ENCODE measurements around the gene MND1.

The MND1 gene

DNA sequence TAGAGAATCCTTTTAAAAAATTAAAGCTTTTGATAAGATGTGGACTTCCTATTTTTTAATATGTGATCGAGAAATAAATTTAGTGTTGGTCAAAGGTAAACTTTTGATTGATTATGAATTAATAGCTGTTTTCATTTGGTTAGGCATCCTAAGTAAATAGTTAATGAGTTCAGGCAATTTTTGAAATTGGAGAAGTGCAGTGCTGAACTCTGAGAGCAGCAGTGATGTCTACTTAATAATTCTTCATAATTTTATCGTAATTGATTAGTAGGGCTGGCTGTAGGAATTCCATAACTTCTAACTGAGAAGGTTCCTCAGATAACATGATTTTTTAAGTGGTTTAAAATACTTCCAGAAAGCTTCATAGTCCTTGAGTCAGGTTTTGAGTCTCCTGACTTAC is 1.5 kb downstream of the MND1 start:
- no peak for DNase-seq (ENCODE audit: extremely low read depth in 1 of 2, low read depth in 1 of 2)

DNA sequence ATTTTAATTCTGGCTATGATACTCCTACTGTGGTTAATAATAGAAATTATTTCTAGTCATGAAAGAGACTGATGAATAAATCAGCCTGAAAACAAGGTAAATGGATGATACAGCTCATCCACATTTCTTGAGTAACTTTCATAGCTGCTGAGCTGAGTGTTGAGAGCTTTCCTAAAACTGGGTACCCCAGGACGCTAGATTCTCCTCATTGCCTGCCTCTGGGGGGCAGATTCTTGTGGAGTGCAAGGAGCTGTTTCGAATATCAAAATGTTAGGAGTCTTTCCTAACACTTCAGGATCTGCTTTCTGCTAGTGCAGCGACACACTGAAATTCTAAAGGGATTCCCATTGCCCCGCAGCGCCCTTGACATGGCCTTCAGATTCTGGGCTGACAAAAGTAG is 2.1 kb downstream of the MND1 start:
- DNase-seq (ENCODE audit: extremely low read depth in 1 of 2, low read depth in 1 of 2): no peak

DNA sequence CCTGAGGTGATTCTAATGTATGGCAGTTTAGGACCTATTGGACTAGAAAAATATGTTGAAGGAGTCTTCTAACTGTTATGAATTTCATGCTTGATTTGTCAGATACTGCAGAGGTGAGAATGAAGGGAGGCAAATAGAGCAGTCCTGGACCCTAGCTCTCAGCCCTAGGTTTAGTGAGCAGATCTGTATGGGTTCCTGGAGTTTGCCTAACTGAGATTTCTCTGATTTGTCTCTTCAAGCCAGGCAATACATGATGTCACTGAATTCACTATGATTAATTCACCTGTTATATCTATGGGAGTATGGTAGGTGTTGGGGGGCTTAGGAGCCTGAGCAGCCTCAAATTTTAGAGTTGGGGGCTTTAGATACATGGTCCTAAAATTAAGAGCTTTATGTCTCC is 2.6 kb downstream of the MND1 start:
- no peak for DNase-seq (ENCODE audit: extremely low read depth in 1 of 2, low read depth in 1 of 2)

DNA sequence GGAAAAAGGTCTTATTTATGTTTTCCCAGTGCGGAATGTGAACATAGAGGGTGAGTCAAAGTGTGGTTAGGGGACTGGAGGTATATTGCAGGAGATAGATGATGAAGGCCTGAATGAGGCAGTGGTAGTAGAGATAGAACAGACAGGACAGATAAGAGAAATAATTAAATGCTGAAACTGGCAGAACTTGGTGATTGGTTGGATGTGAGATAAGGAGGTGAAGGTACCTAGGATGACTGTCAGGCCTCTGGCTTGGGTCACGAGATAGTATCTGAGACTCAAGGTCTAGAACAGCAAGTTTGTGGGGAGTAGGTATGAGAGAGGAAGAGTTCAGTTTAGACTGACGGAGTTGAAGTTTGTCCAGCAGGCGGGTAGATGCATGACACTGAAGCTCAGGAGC is 3.5 kb downstream of the MND1 start:
- no peak for DNase-seq (ENCODE audit: extremely low read depth in 1 of 2, low read depth in 1 of 2)

DNA sequence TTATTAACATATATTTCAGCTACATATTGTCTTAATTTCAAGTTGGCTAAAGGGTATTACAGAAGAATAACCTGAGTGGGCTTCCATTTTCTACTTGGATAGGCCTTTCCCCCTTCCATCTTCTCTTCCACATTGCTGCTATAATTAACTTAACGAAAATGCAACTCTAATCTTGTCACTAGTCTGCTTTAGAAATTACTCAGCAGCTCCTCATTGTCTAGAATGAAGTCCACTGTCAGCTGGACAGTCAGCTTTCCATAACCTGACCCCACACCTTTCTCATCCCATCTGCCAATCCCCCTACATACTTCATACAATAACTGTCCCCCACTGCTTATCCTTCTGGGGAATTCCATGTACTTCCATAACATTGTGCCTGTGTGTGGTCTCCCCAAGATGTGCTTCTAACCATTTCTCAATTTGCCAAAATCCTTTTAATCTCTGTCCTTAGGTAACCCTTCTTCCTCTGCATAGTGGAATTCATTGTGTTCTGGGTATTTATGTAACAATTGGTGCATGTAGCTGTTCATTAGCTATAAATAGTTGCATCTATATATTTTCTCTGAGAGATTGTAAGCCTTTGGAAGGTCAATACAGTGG is 4.8 kb downstream of the MND1 start:
- no peak for DNase-seq (ENCODE audit: extremely low read depth in 1 of 2, low read depth in 1 of 2)

DNA sequence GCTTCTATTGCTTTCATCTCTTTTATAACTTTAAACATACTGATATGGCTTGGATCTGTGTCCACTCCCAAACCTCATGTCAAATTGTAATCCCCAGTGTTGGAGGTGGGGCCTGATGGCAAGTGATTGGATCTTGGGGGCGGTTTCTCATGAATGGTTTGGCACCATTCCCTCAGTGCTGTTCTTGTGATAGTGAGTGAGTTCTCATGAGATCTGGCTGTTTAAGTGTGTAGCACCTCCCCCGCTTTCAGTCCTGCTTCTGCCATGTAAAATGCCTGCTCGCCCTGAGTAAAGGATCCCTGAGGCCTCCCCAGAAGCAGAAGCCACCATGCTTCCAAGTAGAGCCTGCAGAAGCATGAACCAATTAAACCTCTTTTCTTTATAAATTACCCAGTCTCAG is 17.7 kb downstream of the MND1 start:
- DNase-seq (ENCODE audit: extremely low read depth in 1 of 2, low read depth in 1 of 2): no peak

DNA sequence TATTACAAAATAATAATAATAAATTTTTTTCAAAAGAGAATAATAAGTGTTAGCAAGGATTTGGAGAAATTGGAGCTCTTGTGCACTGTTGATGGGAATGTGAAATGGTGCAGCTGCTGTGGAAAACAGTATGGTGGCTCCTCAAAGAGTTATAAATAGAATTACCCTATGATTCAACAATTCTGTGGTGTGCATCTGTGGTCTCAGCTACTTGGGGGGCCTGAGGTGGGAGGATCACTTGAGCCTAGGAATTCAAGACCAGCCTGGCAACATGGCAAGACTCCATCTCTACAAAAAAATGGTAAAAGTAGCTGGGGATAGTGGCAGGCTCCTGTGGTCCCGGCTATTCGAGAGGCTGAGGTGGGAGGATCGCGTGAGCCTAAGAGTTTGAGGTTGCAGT is 19.6 kb downstream of the MND1 start:
- no peak for DNase-seq (ENCODE audit: extremely low read depth in 1 of 2, low read depth in 1 of 2)

DNA sequence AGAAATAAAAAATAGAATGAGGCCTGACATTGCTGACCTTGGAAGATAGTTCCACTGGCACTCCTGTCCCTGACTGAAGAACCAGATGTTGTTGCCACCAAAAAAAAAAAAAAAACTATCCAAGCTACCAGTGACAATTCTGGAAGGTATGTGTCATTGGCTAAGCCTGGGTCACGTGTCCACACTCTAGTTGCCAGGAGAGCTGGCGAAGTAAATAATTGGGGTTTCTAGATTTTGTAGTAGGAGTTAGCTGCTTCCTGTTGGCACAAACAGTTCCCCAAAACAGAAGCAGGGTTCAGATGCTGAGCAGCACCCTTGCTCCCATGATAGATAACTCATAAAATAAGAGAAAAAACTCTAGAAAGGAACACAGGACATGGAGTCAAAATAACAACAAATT is 20.5 kb downstream of the MND1 start:
- no peak for DNase-seq (ENCODE audit: extremely low read depth in 1 of 2, low read depth in 1 of 2)

DNA sequence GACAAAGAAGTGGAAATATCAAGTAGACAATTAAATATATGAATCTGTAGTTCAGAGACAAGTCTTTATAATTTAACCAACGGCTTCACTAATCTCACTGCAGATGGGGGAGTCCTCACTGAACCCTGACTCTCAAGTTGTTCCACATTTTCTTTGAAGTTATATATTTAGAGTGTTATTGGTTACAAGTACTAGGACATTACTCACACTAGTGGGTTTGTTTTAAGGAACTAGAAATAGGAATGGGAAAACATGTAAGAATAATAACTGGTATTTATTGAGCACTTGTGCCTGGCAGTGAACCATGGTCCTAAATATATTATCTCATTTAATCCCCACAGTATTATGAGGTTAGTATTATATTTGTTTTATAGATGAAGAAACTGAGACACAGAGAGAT is 22.0 kb downstream of the MND1 start:
- no peak for DNase-seq (ENCODE audit: extremely low read depth in 1 of 2, low read depth in 1 of 2)

DNA sequence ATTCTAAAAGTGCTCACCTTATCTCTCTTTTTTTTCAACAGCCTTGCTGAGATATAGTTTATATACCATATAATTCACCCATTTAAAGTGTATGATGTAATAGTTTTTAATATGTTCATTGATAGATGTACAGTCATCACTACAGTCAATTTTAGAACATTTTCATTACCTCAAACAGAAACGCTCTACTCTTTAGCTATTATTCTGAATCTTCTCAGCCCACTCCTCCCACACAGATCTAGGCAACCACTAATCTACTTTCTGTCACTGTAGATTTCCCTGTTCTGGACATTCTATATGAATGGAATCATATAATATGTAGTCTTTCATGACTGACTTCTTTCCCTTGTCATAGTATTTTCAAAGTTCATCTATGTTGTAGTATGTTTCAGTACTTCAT is 22.6 kb downstream of the MND1 start:
- no peak for DNase-seq (ENCODE audit: extremely low read depth in 1 of 2, low read depth in 1 of 2)

DNA sequence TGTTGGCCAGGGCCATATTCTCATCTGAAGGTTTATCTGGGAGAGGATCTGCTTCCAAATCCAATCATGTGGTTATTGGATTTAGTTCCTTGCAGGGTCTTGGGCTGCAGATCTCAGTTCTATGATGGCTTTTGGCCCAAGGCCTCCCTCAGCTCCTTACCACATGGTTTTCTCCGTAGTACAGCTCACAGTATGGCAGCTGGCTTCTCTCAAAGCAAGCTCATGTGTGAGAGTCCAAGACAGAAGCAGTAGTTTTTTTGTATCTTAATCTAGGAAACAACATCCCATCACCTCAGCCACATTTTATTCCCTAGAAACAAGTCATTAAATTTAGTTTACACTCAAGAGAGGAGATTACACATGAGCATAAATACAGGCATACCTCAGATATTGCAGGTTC is 24.5 kb downstream of the MND1 start:
- no peak for DNase-seq (ENCODE audit: extremely low read depth in 1 of 2, low read depth in 1 of 2)

DNA sequence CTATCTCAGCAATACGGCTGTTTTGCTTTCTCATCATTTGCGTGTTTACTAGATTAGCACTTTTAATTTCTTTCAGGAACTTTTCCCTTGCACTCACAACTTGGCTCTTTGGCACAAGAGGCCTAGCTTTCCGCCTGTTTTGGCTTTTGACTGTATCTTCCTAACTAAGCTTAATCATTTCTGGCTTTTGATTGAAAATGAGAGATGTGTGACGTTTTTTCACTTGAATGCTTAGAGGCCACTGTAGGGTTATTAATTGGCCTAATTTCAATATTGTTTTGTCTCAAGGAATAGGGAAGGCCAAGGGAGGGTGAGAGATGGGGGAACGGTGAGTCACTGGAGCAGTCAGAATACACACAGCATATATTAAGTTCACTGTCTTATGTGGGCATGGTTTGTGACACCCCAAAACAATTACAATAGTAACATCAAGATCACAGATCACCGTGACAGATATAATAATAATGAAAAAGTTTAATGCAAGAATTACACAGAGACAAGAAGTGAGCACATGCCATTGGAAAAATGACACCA is 27.3 kb downstream of the MND1 start:
- no peak for DNase-seq (ENCODE audit: extremely low read depth in 1 of 2, low read depth in 1 of 2)

DNA sequence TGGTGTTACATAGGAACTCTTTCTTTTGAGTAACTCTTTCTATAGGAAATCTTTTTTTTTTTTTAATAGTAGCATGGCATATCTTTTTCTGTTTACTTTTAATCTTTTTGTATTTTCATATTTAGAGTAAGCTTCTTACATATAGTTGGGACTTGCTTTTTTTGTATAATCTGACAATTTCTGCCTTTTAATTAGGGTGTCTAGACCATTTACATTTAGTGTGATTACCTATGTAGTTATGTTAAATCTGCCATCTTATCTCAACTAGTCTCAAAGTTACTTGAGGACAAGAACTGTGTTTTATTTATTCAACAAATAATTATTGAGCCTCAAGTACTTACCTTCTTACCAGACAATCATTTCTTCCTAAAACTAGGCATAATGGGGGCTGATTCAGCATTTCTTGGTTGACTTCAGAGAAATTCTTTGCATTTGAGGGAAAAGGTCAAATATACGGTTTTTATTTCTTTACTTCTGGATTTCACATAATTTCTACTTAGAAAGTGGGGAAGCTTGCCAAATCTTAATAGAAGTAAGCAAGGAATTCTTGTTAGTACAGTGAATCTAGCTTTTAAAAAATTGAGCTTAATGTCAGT is 28.6 kb downstream of the MND1 start:
- no peak for DNase-seq (ENCODE audit: extremely low read depth in 1 of 2, low read depth in 1 of 2)

DNA sequence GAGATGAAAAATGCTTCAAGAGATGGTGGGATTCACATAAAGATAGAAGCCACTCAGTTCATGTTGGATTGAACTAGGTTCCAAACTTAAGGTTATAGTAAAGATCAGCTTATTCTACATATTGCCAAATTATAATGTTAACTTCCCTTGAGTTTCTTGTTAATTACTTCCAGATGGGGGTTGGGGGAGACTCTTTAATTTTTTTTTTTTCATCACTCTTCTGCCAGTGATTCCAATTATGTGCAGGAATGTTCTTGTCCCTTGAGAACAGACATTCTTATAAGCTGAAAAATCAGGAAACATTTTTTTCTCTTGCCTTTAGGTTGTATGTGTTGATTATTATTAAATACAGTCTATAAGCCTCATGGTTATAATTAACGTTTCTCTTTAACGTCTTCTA is 30.0 kb downstream of the MND1 start:
- DNase-seq (ENCODE audit: extremely low read depth in 1 of 2, low read depth in 1 of 2): no peak

DNA sequence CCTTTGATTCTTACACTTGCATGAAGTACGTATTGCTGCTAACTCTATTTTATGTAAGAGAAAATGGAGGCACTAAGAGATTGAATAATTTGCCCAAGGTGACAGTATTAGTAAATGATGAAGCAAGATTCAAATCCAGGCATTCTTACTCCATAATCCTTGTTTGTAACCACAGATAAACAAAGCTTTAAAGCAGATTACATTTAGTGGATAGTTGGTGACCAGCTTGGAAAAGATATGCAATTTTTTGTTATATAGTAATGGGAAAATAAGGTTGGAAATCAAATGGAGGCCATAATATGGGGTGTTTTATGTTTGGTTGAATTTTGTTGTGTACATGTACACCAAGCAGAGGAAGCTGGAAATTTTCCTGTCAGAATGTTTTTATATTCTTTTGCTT is 30.8 kb downstream of the MND1 start:
- DNase-seq (ENCODE audit: extremely low read depth in 1 of 2, low read depth in 1 of 2): no peak

DNA sequence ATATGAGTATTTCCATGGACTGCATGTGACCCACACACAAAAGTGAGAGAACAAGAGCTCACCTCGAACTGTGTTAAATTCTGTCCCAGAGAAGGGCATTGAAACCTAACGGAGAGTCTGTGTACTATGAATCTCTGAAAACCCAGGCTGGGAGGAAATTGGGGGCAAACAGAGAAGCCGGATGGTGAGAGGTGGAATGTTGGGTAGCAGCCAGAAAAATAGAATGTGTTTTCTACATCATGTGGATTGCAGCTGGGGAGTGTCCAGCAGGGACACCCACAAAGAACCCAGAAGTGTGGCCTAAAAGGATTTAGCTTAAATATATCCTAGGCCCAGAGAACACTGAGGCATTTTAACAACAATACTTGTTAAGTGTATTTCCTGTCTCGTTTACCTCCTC is 38.6 kb downstream of the MND1 start:
- no peak for DNase-seq (ENCODE audit: extremely low read depth in 1 of 2, low read depth in 1 of 2)

DNA sequence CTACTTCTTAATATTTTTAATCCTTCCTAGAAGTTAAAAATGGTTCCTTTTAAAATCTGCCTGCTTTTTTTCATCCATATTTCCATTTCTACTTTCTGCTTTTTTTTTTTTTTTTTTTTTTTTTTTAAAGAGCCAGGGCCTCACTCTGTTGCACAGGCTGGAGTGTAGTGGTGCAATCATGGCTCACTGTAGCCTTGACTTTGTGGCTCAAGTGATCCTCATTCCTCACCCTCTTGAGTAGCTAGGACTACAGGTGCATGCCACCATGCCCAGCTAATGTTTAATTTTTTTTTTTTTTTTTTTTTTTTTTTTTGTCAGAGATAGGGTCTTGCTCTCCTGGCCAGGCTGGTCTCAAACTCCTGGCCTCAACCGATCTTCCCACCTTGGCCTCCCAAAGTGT is 39.7 kb downstream of the MND1 start:
- no peak for DNase-seq (ENCODE audit: extremely low read depth in 1 of 2, low read depth in 1 of 2)

DNA sequence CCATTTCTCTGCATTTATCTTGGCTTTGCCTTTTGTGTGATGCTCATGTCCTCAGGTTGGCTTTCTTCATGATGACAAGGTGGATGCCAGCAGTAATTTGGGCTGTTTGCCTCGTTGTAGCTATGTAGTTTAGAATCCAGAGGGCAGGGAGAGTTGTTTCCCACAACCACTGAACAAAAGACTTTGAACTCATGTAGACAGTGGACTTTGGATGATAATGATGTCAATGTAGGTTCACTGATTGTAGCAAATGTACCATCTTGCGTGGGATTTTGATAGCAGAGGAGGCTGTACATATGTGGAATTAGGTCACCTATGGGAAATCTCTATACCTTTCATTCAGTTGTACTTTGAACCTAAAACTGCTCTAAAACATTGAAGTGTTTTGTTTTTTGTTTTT is 41.3 kb downstream of the MND1 start:
- DNase-seq (ENCODE audit: extremely low read depth in 1 of 2, low read depth in 1 of 2): no peak

DNA sequence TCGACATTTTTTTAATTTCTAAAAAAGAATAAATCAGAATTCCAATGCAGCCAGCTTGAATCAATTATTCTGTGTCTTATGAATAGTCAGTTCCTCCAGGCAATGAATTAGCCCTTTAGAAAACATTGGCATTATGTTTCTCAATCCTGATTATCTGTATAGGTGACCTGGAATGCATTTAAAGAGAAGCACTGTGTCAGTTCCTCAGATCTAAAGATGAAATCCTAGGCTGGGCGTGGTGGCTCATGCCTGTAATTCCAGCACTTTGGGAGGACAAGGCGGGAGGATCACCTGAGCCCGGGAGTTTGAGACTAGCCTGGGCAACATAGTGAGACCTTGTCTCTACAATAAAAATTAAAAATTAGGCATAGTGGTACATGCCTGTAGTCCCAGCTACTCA is 43.5 kb downstream of the MND1 start:
- DNase-seq (ENCODE audit: extremely low read depth in 1 of 2, low read depth in 1 of 2): no peak

DNA sequence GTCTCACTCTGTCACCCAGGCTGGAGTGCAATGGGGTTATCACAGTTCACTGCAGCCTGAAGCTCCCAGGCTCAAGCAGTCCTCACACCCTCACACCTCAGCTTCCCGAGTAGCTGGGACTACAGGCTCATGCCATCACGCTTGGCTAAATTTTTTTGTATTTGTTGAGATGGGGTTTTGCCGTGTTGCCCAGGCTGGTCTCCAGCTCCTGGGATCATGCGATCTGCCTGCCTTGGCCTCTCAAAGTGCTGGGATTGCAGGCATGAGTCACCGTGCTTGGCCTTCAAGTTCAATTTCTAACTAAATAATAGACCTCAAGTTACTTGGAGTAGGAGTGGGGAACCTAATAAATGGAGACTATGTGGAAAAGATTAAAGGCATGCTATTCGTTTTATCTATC is 48.9 kb downstream of the MND1 start:
- DNase-seq (ENCODE audit: extremely low read depth in 1 of 2, low read depth in 1 of 2): no peak

DNA sequence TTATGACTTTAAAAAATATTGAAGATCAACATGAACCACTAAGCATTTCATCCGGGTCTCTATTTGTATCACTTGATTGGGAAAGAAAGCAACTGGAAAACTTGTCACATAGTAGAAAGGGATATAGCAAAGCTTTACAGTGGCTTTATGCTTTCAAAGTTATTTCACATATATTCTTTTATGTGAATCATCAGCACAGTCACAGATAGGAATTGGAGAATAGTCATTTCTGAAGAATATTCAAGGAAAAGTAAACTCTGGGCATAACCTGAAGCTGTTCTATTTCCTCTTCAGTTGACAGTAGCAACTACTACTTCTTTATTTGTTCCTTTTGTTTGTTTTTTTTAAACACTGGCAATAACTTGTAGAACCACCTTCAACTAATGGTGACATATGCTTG is 50.5 kb downstream of the MND1 start:
- no peak for DNase-seq (ENCODE audit: extremely low read depth in 1 of 2, low read depth in 1 of 2)

DNA sequence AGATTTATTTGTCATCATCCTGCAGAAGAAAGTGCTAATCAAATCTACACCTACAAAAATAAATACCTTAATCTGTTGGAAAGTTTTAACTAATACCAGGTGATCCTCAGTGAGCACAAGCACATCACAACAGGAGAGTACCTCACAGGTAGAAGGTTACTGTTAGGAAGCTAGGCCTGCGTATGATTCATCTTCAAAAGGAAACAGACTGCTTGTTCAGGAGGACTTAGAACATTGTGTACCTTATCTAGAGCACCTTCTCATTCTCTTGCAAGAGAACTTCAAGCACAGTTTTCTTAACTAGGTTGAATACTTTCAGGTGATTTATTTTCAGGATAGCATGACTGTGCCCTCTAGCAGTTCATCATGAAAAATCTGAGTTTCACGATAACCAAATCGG is 54.2 kb downstream of the MND1 start:
- no peak for DNase-seq (ENCODE audit: extremely low read depth in 1 of 2, low read depth in 1 of 2)

DNA sequence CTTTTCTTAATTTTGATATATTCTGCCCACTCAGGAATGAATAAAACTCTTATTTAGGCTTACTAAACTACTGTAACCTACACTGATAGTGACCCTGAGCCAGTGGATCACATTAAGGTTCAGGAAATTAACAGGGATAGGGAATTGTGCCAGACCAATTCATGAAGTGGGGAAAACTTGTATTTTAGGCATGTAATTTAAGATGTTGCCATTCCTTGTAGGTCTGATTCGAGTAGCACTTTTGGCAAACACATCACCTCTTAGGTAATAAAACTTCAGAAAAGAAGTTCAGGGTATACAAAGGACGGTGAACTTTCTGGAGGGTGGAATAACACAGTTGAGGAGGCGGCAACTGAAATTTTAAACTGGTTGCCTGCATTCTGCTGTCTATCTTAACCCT is 54.9 kb downstream of the MND1 start:
- DNase-seq (ENCODE audit: extremely low read depth in 1 of 2, low read depth in 1 of 2): no peak

Measured in stimulated activated CD8-positive, alpha-beta memory T cell treated with anti-CD3 and anti-CD28 coated beads, Interleukin-7, amount 100 ng/mL, for 48 hours (primary cell).